ENCODE measurements around the gene DONSON. TPM values are rescaled to one million over a fixed set of nuclear protein-coding genes. Genes with fewer than 3 reads are reported as not detected.

DONSON gene
- total and polyA plus RNA-seq, 9 of the 15 experiments (the other 6 are each of a cell fraction or from before 2014, with no cell fraction given) = 26.7 to 124 (median 62.6) TPM

GRCh38 chr21:33541105-33541711 is 47.3 kb downstream of the DONSON start (continued):
- TF ChIP-seq MAX (CRISPR knock-in tag; IDR thresholded peaks at IDR 0.05) (no peak), STAG1 (CRISPR knock-in tag; IDR thresholded peaks at IDR 0.05; ENCODE audit: borderline replicate concordance) (no peak), RAD51 (IDR thresholded peaks at IDR 0.05; ENCODE audit: borderline replicate concordance, low read depth) (no peak), MNT (conservative IDR thresholded peaks at IDR 0.05) (no peak), TEAD4 (IDR thresholded peaks at IDR 0.05; ENCODE audit: low read length) (no peak), TEAD4 (CRISPR knock-in tag; IDR thresholded peaks at IDR 0.05; ENCODE audit: borderline replicate concordance) (no peak), ETV1 (tag; conservative IDR thresholded peaks at IDR 0.05; ENCODE audit: low read depth) (peak; percentile 89), ETV5 (CRISPR knock-in tag; IDR thresholded peaks at IDR 0.05; ENCODE audit: low read depth) (0 out of 2 replicates have a peak, but pooled peaks have one; percentile 18), TFAP4 (CRISPR knock-in tag; IDR thresholded peaks at IDR 0.05; ENCODE audit: borderline replicate concordance) (no peak), ZBTB12 (CRISPR knock-in tag; IDR thresholded peaks at IDR 0.05) (peak; percentile 33; the same call in 1 of the 2 replicates), EHMT2 (IDR thresholded peaks at IDR 0.05) (peak; percentile 56; the same call in 1 of the 2 replicates), ZBED1 (IDR thresholded peaks at IDR 0.05) (no peak), CBFA2T3 (IDR thresholded peaks at IDR 0.05) (no peak), POLR2AphosphoS5 (IDR thresholded peaks at IDR 0.05; ENCODE audit: control insufficient read depth, insufficient read depth, low read depth, low read length) (no peak), ZNF77 (CRISPR knock-in tag; IDR thresholded peaks at IDR 0.05) (no peak), SLC30A9 (CRISPR knock-in tag; IDR thresholded peaks at IDR 0.05) (no peak), CBX1 (IDR thresholded peaks at IDR 0.05; ENCODE audit: low read depth) (peak; percentile 69; the same call in 1 of the 2 replicates), HNRNPL (IDR thresholded peaks at IDR 0.05; ENCODE audit: low read depth, low read length) (no peak), IFI16 (CRISPR knock-in tag; IDR thresholded peaks at IDR 0.05) (no peak), ZFP1 (CRISPR knock-in tag; IDR thresholded peaks at IDR 0.05) (no peak), ARNT (IDR thresholded peaks at IDR 0.05) (peak in 1 of 2 experiments; percentile 38; a peak in 2 of 4 replicates), ZNF212 (CRISPR knock-in tag; IDR thresholded peaks at IDR 0.05) (no peak), RB1 (IDR thresholded peaks at IDR 0.05; ENCODE audit: low read depth) (no peak), MCM2 (IDR thresholded peaks at IDR 0.05; ENCODE audit: low read depth) (no peak), SRF (CRISPR knock-in tag; IDR thresholded peaks at IDR 0.05) (no peak)
